Stimulated activated CD8-positive, alpha-beta memory T cell treated with anti-CD3 and anti-CD28 coated beads, Interleukin-7, amount 100 ng/mL, for 48 hours (primary cell): ENCODE results near the gene FOXP1.

Experiments used
- DNase-seq, 2 donors: peaks; one replicate each; pipeline ENCODE4 v3.0.0-alpha.2; 2020; ENCODE audit warnings: low read depth in 1 of 2; ENCODE audit errors: extremely low read depth in 1 of 2

The FOXP1 gene

DNA sequence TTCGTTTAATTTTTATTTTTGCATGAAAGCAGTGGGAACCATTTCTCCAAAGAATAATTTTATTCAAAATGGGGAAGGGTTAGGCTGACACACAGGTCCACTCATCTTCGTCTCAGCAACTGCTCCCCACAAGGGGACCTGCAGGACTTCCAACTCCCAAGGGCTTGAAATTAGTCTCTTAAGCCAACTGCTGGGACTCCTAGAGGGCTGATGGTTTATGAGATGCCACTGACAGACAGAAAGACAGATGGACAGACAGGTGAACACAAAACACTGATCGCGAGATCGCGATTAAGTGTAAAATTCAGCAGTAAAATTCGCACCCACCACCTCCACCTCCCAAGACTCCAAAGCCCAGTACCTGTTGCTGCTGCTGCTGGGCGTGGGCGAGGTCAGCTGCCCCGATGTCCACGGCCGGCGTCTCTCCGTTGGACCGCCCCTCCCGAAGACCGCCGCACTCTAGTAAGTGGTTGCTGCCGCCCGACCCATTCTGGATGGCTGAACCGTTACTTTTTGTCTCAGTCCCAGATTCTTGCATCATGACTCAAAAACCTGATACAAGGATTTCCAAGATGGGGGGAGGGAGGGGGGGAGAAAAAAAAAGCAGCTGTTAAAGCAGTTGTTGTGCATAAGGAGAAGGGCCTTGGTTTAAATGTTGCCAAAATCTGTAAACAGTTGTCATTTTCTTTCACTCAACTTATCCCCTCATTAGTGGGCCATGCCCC, 385.5 kb downstream of the FOXP1 start:
- no peak for DNase-seq

DNA sequence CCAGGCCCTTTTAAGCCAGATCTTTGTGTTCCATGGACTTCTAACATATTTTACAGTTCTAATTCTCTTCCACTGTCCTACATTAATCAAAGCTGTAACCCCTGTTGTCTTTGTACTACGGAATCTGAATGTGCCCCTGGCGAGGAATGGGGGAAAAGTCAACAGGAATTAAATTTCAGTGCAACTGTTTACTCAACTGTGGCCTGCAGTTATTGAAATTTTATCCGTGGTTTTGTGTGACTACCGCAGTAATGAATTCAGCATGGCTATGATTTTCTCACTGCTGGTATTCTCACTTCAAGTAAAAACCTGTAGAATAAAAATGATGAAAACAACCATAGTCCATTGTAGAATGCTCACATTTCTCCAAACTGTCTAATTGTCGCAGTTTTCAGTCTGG, 388.0 kb downstream of the FOXP1 start:
- no peak for DNase-seq

DNA sequence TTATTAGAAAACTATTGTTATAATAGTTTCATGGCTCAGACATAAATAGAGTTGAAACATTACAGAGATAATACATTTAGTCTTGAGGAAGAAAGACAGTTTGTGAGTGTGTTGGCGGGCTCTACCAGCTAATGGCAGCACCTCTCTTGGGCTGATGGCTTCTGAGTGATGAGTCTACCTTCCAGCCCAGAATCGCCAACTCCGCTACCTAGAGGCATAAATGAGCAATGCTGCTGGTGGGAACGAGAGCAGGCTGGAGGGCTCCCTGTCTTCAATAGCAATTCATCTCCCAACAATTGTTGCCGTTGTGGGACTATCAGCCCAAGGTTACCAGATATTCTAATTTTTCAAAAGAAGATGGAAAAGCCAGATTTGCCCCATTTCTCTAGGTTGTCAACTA, 388.7 kb downstream of the FOXP1 start:
- DNase-seq: no peak

DNA sequence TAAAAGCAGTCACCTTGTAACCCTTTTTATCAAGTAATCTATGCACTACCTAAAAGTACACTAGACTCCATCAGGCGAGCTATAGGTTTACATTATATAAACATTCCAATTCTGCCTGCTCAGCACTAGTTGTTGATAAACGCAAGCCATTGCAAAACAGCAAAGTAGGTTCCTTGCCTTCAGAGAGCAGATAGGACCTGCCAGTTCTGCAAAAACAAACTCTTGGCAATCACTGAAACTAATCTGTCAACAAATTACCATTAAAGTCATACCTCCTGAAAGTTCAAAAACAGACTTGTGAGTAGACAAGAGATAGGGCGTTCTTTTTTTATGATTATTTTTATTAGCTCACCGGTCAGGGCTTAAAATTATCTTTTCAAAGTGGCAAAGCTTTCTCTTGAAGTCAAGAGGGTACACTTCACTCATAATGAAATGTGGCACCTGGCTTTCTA, 392.5 kb downstream of the FOXP1 start:
- DNase-seq: no peak

DNA sequence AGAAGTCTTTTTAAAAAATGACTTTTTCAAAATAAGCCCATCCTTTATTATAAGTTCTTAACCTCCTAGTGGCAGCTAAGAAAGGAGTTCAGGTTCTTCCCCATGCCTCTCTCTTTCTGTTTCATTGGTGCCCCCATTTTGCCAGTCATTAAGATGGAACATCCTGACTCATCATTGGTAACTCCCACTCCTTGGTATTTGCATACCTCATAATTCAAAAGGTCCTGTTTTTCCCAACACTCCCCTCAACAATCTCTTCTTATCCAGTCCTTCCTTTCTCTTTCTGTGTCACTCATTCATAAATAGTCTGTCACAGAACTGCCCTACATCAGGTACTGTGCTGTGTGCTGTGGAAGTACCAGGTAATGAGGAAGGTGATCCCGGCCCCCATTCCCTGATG, 394.0 kb downstream of the FOXP1 start:
- no peak for DNase-seq

DNA sequence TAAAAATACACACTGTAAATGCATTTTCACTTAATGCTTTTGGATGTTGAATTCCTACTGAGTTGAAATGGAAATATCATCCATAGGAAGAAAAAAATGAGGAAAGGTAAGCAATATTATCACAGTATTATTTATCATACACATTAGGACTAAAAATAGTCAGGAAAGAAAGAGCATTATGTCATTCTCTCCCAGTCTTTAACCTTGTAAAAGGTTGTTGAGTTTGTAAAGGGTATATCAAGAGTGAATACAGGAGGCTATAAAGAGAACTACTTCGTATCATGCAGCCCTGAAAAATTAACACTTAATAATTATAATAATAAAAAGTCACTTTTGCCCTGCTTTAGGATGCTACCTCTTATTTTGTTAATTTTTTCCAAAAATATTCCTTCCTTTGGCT, 395.8 kb downstream of the FOXP1 start:
- DNase-seq: no peak

DNA sequence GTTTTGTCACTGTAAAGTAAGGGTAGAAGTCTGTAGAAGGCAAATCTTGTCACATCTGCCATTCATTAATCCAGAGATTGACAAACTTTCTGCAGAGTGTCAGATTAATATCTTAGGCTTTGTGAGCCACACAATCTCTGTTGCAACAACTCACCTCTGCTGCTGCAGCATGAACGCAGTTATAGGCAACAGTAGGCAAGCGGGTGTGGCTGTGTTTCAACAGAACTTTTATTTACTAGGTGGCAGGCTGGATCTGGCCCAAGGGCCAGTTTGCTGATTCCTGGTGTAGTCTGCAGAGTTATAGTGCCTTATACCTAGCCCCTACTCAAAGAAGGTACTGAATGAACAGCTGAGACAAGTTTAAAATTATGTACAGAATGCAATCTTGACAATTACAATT, 396.7 kb downstream of the FOXP1 start:
- DNase-seq: no peak

DNA sequence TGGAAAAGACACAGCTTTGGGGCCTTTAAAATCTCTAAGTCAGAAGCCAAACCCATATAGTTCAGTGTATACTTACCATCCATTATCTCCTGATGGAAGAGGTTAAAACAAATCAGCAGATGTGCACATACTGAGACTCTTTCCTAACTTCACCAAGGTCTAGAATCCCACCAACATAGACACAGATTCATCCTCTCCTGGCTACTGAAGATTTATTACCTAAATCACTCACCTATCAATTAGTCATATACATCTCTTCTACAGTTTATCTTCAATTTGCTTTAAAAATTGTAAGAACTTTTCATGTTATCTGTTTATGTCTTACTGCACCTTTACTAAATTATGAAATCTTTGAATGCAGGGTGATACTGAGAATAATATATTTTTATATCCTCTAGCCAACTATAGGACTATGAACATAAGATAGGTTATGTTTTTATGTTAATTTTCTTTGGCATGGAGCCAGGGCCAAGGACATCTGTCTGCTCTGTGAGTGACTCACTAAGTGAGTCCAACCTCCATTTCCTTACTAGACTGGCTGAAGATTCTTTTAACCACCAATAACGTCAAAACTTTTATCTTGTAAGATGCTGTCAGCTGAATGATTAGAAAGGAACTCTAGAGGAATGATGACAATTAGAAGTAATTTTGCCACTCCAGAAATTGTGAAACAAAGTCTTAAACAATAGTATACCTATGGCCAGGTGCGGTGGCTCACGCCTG, 397.6 kb downstream of the FOXP1 start:
- no peak for DNase-seq

DNA sequence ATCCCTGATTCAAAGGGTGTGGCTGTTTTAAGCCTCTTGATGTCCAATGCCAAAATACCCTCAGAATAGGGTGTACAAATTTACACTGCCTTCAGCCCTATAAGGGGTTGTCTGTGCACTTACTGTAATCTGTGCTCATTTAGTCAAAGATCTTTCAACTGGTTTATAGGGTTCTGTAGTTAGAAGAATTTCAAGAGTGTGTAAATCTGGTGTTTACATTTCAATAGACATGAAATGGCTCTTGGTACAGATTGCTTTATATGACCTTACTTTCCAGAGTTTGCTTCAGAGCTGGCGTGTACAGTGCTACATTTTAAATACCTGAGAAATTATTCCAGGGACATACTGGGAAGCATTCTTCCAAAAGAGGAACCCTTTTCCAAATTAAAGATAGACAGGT, 399.3 kb downstream of the FOXP1 start:
- DNase-seq: no peak

DNA sequence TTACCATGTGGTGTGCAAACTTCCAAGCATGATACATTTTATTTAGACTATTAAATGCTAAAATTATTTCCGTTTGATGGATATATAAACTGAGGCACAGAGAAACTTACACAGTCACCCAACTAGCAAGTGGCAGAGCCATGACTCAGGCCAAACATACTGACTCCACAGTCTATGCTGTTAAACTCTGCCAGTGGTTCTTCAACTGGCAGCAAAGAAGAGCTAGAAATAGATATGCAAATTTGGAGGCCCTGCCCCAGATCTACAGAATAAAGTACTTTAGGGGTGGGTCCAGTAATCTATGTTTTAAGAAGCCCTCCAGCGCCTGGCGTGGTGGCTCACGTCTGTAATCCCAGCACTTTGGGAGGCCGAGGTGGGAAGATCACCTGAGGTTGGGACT, 400.0 kb downstream of the FOXP1 start:
- no peak for DNase-seq

DNA sequence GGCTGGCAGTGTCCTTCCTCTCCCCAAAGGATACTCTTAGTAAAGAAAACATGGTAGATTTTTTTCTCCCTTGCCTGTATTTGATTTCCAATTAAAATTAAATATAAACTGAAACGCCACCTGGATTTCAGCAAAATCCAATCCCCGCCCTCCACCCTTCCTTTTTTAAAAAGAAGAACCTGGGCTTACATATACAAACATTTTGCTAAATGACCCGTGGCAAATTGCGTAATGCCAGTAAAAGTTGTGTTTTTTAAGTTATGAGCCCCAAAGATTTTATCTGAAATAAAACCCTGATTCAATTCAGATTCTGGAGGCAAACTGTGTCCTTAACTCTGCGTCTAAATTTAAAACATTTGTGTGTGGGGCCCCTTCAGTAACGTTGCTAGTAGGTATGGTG, 403.0 kb downstream of the FOXP1 start:
- DNase-seq: no peak

DNA sequence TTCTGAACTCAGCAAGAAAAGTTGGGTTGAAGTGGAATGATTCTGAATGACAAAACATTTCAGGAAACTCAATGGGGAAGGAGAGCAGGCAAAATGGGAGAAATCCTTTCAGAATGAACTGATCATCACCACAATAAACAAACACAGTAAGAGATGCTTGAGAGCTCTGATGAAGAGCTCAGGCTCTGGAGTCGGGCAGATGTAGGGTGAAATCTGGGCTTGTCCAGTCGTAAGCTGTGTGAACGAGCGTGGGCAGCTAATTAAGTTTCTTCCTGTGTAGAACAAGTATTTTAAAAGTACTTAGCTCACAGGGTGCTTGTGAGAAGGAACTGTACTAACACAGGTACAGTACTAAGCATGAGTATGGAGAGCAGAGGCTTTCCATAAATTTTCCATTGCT, 406.2 kb downstream of the FOXP1 start:
- DNase-seq: no peak

DNA sequence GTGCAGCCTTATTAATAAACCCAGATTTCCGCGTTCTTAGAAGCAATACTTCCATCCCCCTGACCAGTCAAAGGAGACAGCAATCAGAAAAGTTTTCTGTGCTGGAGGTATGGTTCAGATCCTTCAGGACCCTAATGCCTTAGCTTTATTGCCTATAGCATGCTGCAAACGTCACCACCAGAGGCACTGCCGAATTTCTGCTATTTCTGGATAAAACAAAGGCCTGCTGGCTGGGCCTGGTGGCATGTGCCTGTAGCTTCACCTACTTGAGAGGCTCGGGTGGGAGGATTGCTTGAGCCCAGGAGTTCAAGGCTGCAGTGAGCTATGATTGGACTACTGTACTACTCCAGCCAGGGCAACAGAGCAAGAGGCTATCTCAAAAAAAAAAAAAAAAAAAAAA, 407.2 kb downstream of the FOXP1 start:
- no peak for DNase-seq

DNA sequence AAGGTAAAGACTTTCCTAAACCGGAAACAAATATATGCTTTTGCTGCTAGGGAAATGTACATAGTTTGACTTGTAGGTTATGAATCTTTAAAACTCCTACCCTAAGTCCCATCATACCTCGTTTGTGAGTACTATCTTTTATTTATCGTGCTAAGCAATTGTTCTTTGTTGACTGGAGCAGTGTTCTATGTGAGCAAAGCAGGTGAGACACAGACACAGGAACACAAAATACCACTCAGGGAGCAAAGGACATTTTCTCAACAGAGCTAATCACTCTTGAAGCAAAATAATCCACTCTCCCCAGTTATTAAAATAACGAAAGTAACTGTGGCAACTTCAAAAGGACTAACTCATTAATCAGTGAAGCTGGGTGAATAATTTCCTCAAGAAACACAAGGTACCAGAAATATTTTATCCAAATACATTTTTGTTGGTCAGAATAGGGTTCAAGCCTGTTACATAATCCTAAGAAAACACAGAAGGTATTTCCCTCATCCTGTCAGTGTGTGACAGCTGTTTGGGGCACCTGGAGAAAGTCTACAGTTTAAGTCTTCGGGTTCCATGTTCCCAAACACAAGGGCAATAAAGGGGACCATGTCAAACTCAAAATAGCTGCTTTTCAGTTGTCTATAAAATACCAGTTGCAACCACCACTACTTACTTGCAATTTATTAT, 407.7 kb downstream of the FOXP1 start:
- DNase-seq: no peak

DNA sequence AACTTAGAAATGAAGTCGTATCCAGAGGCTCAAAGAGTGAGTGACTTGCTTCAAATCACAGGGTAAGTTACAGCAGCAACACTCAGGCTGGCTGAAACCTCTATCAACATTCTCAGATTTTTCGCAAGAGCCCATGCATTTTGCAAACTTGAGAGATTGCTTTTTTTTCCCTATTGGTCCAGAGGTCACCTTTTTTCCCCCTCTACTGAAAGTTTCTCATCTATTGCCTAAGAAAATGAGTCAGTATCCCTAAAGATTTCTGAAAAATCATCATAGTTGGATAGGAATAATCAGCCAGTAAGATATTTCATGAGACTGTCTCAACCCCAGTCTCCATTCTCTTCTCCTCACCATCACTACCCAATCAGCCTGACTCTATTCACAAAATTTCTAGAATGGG, 410.6 kb downstream of the FOXP1 start:
- no peak for DNase-seq

DNA sequence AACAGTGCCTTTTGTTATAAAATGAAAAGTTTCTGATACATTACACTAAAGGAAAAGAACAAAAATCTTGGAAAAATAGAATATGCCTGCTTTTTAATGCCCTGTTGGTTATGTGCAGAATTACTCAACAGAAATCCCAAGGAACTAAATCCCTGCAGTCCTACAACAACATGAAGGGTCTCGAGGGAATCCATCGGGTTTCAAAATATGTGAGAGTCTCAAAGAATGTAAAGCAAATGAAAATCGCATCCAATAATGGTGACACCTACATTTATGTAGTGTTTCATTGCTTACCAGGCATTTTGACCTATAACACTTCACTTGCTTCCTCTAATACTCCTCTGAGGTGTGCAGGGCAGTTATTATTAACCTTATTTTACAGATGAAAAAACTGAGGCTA, 411.3 kb downstream of the FOXP1 start:
- DNase-seq: no peak

DNA sequence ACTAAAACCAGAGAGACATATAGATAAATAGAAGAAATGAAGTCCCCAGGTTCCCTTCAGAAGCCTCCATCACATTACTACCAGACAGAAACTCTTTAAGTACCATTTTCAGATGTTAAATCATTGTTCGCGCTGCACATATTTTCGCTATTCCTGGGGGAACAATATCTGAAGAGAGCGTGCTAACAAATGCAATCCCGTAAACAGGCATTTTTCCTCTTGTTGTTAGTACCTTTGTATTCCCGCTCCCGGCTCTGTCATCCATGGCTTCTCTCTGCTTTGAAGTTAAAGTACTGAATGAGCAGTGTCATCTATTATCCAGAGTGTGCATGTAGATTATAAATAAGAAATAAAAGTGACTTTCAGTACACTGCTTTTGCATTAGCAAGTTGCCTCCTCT, 412.3 kb downstream of the FOXP1 start:
- no peak for DNase-seq

DNA sequence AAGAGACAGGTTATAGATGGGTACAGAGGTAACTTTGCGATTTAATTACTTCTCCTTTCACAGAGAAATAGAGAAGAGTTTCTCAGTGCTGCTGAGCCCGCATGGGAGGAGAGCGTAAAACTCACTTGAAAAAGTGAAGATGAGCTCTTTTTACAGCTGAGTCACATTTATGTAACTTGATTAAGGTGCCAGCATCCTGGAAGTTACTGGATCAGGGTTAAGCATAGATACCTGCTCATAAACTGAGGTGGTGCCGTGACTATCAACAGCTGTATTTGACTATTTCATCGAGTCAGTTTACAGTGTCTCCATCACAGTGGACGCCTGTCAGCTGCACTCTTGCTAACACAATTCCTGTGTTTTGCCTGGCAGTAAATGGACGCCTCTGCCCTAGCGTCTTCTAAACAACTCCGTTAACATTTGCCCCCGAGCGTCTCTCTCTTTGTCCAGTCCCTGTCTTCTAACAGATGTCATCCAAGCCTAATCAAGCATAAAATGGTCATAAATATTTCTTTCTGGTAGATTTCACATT, 414.6 kb downstream of the FOXP1 start:
- DNase-seq: no peak

DNA sequence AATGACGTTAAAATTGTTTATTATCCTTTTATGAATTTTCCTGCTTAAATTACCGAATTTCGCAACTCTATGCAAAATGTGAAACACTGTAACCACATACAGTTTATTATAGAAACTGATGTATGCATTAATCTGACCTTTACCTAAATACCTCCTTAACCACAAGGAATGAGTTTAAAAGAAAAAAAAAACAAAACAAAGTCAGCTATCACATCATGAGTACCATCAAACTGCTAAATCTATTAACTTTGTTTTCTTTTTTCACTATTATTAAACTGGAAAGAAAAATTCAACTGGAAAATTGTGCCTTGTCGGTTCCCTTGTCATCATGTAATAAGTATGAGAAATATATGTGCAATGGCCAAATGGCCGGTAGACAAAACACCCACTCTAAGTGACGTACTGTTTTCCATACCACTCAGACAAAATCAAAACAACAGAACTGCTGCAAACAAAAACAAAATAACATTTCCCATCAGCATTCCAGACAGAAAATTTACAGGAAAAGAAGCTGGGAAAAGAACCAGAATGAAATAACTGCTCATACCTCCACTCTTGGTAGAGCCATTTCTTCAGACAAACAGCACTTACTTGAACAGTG, 415.3 kb downstream of the FOXP1 start:
- no peak for DNase-seq

DNA sequence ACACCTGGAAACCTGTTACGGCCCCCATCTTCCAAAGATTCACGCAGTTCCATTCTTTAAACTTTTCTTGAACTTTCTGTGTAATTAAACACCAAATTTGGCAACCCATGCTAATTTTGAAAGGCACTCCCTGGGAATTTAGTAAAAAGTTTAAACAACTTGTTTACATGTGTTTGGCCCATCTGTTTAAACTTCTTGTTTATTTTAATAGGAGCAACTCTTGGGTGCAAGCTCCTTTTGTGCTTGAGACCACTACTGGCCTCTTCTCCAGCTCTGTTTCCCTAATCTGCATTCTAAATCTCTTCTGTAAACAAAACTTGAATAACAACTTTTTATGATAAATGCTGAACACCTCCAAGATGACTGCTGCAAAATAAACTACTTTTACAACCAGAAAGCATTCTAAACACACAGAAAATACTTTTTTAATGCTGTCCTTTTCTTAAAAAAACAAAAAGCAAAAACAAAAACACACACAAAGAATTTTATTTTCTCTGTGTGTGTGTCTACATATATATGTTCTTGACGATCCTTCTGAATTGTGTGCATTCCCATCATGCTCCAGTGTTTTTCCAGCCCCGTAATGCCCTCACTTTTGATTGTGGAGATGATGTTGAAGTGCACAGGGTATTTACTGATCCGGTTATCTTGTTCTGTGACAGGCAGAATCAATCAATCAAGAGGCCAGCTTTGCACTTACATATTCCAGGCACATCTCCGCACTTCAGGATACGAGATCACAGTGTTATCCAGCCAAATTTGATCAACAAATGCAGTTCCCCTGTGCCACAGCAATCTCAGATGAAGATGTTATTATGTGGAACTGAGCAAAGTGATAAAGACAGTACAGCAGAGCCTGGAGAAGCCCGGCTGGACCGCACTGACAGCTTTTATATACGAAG, 416.9 kb downstream of the FOXP1 start:
- DNase-seq: no peak
